GM20000 (cell line): ENCODE measurements around the gene PKP1.

Source experiments
- DNase-seq: peaks from one replicate; pipeline ENCODE4 v3.0.0; 2012; ENCODE audit warnings: low spot score
- CTCF ChIP-seq: IDR thresholded peaks from 2 replicates; pipeline ENCODE4 v1.5.1; 2012; ENCODE audit warnings: mild to moderate bottlenecking, control low read depth; ENCODE audit errors: extremely low read depth, missing control alignments

PKP1 gene

GRCh38 chr1:201294876-201295275 lies 11.6 kb downstream of the PKP1 start:
- no peak for TF ChIP-seq CTCF
- DNase-seq, result no peak

GRCh38 chr1:201295346-201295745 lies 12.0 kb downstream of the PKP1 start:
- no peak for TF ChIP-seq CTCF
- DNase-seq, result no peak

- no peak for DNase-seq
Observed at GRCh38 chr1:201295861-201296260, 12.6 kb downstream of the PKP1 start.

GRCh38 chr1:201296352-201296751 lies 13.0 kb downstream of the PKP1 start:
- TF ChIP-seq CTCF, result no peak
- no peak for DNase-seq

More at GRCh38 chr1:201295861-201296260, 12.6 kb downstream of the PKP1 start:
- TF ChIP-seq CTCF, result no peak

GRCh38 chr1:201298396-201299381 lies 15.4 kb downstream of the PKP1 start:
- TF ChIP-seq CTCF, result no peak
- no peak for DNase-seq

GRCh38 chr1:201299968-201300367 lies 16.7 kb downstream of the PKP1 start:
- DNase-seq, result no peak
- no peak for TF ChIP-seq CTCF

GRCh38 chr1:201300641-201301040 lies 17.3 kb downstream of the PKP1 start:
- TF ChIP-seq CTCF, result no peak

More at GRCh38 chr1:201300641-201301040, 17.3 kb downstream of the PKP1 start:
- DNase-seq, result no peak
